ENCODE results near the gene SLC40A1.

The SLC40A1 gene

DNA sequence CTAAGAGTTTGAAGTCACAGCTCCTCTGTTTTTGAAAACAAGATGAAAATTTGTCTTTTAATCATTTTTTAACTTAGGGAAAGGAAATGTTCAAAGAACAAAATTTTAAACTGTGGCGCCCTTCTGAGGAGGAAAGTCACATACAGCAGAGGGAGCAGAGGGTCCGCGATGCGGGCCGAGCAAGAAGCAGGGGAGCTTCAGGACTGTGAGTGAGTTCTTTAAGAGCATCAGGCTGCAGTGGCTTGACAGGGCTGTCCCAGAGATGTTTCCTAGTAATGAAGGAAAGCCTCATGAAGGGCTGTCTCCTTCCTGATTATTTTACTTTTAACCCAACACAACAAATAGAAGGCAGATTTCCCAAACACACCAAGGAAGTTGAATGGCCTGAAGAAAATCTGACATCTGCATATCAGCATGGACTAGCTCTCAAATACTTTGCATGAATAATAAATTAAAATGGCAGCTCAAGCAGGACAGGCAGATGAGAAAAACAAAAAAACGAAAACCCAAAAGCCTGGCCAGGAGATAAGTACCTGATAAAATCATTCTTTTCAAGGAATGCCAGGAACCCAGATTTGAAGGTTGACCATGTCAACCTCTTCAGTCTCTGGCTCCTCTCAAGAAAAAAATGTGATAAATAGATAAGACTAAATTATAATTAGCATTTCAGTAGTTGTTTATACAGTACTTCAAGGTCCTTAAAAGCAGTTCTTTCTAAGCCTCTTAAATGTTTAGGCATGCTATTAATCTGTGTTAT is 60.8 kb downstream of the SLC40A1 start:
- DNase-seq (ENCODE audit: insufficient read length, low spot score) (no peak), FAIRE-seq (no peak)

DNA sequence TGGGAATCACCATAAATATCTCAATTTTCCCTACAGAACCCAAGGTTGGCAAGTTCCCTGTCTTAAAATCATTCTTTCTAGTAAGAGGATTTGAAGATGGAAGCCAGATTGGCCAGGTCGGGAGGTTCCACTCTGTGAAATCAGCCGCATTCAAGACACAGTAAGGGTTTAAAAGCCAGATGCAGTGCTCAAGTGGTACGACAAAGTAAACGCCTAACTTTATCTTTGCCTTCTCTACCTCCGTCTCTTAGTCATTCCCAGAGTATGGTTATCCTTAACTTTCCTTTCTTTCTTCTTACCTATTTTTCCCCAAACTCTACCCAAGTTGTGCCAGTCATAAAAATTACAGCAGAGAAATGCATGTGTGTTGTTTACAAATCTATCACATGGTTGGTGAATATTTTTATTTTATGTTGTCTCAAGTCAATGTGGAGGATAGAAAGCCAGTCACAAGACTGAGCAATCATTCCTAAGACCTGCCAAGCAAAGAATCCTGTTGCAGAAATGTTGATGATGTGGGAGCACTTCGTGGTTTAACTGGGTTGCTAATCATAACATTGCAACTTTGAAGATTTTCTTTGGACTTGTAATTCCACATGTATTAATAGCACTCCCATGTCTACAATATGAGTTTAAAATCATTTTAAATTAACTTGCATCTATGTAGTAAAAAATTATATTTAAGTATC is 62.6 kb downstream of the SLC40A1 start:
- no peak for FAIRE-seq
- no peak for DNase-seq (ENCODE audit: insufficient read length, low spot score)

GRCh38 chr2:189516546-189516945 is 64.0 kb downstream of the SLC40A1 start:
- no peak for FAIRE-seq

DNA sequence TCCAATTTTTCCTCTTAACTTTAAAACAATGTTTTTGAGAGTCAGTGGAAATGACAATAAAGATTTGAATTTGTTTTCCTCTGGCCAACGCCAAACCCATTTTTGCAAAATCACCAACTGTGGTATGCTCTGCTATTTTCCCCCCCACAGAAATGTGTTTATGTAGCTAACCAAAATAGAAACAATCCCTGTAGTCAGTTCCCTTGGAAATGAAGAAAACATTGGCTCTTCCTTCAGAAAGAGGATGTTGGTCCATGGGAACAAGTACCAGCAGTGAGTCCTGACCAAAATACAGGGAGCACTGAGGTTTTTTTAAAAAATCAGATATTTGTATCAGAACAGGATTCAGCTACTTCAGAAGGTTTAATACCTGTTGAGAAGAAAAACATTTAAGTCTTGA is 65.3 kb downstream of the SLC40A1 start:
- FAIRE-seq (no peak), DNase-seq (ENCODE audit: insufficient read length, low spot score) (no peak)

More at GRCh38 chr2:189516546-189516945, 64.0 kb downstream of the SLC40A1 start:
- no peak for DNase-seq (ENCODE audit: insufficient read length, low spot score)

DNA sequence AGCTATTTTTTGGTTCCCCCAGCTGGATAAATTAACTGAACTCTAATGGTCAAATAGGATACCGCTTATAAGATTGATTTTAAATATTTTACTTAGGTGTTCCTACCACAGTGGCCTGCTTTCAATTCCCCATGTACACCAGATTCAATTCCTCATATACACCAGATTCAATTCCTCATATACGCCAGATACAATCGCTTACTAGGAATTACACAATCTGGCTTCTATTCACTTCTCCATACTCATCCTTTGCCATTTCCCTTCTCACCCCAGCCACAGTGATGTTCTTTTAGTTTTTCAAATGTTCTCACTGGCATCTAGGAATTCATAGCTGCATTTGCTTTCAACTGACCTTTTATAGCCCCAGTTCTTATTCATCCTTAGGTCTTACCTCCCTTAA is 66.5 kb downstream of the SLC40A1 start:
- FAIRE-seq = no peak
- no peak for DNase-seq (ENCODE audit: insufficient read length, low spot score)

GRCh38 chr2:189512879-189513278 is 67.7 kb downstream of the SLC40A1 start:
- DNase-seq (ENCODE audit: insufficient read length, low spot score) (no peak), FAIRE-seq (no peak)

GRCh38 chr2:189511960-189512319 is 68.6 kb downstream of the SLC40A1 start:
- no peak for FAIRE-seq
- no peak for DNase-seq (ENCODE audit: insufficient read length, low spot score)

GRCh38 chr2:189511210-189511959 is 69.2 kb downstream of the SLC40A1 start:
- no peak for FAIRE-seq
- no peak for DNase-seq (ENCODE audit: insufficient read length, low spot score)

All from HTR-8/SVneo (cell line).